GM12891 (cell line): ENCODE measurements around the gene AK5.

Source experiments
- PAX5 ChIP-seq: IDR thresholded peaks from 2 replicates; pipeline ENCODE4 v1.6.1; 2011; ENCODE audit warnings: low read length, moderate library complexity, mild to moderate bottlenecking; ENCODE audit not compliant: insufficient read depth, severe bottlenecking
- POLR2A ChIP-seq: IDR thresholded peaks from 2 replicates; pipeline ENCODE4 v1.6.1; 2011; ENCODE audit warnings: low read depth, low read length, control low read depth
- POU2F2 ChIP-seq: IDR thresholded peaks from 2 replicates; pipeline ENCODE4 v1.6.1; 2011; ENCODE audit warnings: low read depth, mild to moderate bottlenecking, control low read depth, low read length, moderate library complexity
- TAF1 ChIP-seq: IDR thresholded peaks from 2 replicates; pipeline ENCODE4 v1.6.1; 2011; ENCODE audit warnings: low read depth, low read length, control low read depth

DNA sequence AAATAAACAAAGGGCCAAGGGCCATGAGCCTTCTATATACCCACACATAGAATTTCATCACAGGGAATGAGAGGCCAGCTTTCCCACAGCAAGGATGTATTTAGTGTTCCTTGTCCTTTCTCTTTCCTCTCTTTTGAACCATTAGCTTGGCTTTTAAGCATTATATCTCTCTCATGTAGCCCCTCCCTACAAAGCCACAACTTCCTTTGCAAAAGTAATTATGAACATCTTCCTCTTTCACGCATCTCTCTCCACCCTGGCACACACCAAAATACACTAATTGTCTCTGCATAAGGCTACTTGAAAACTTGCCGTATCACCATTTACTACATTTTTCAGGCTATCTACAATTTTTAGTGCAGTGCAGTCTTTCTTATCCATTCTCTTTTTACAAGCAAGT, 1.9 kb upstream of the AK5 start:
- no peak for TF ChIP-seq POLR2A
- TF ChIP-seq PAX5: no peak
- no peak for TF ChIP-seq POU2F2
- no peak for TF ChIP-seq TAF1
